ENCODE data around the gene TEX2.

Gene TEX2

GRCh38 chr17:64156670-64157069 lies 106.4 kb downstream of the TEX2 start:
- no peak overlapping the region for H3K4me3 Mint-ChIP-seq

GRCh38 chr17:64155751-64156544 lies 107.1 kb downstream of the TEX2 start:
- no peak overlapping the region for H3K27ac Mint-ChIP-seq
- DNase-seq (no peak), ATAC-seq (replicated peaks) (no peak)
- no peaks in the 10 kb centered on the region for H3K4me1 Mint-ChIP-seq (ENCODE audit: low read depth in 2 of 2)
- no peak overlapping the region for H3K4me3 Mint-ChIP-seq
- no peaks in the 10 kb centered on the region for H3K9me3 Mint-ChIP-seq
- peaks cover 4% of the 10 kb centered on the region for H3K36me3 Mint-ChIP-seq (ENCODE audit: insufficient read depth)
- no peaks in the 10 kb centered on the region for H3K27me3 Mint-ChIP-seq

More at GRCh38 chr17:64156670-64157069, 106.4 kb downstream of the TEX2 start:
- no peaks in the 10 kb centered on the region for H3K27me3 Mint-ChIP-seq
- ATAC-seq (replicated peaks), result no peak
- H3K27ac Mint-ChIP-seq, result no peak overlapping the region
- H3K36me3 Mint-ChIP-seq (ENCODE audit: insufficient read depth), result no peaks in the 10 kb centered on the region
- no peaks in the 10 kb centered on the region for H3K4me1 Mint-ChIP-seq (ENCODE audit: low read depth in 2 of 2)
- H3K9me3 Mint-ChIP-seq, result no peaks in the 10 kb centered on the region
- no peak for DNase-seq

- H3K27me3 Mint-ChIP-seq, result no peaks in the 10 kb centered on the region
- ATAC-seq (replicated peaks), result no peak
- H3K9me3 Mint-ChIP-seq, result no peaks in the 10 kb centered on the region
- no peak for DNase-seq
- H3K36me3 Mint-ChIP-seq (ENCODE audit: insufficient read depth), result peaks cover 4% of the 10 kb centered on the region
- no peak overlapping the region for H3K4me3 Mint-ChIP-seq
- H3K4me1 Mint-ChIP-seq (ENCODE audit: low read depth in 2 of 2), result no peaks in the 10 kb centered on the region
- no peak overlapping the region for H3K27ac Mint-ChIP-seq
Observed at GRCh38 chr17:64155129-64155528, 107.9 kb downstream of the TEX2 start.

GRCh38 chr17:64154717-64155116 lies 108.3 kb downstream of the TEX2 start:
- DNase-seq (no peak), ATAC-seq (replicated peaks) (no peak)
- Mint-ChIP-seq H3K4me3 (no peak overlapping the region), H3K27me3 (no peaks in the 10 kb centered on the region), H3K9me3 (no peaks in the 10 kb centered on the region), H3K4me1 (ENCODE audit: low read depth in 2 of 2) (no peaks in the 10 kb centered on the region), H3K36me3 (ENCODE audit: insufficient read depth) (peaks cover 5% of the 10 kb centered on the region), H3K27ac (no peak overlapping the region)

GRCh38 chr17:64154313-64154695 lies 108.8 kb downstream of the TEX2 start:
- H3K4me1 Mint-ChIP-seq (ENCODE audit: low read depth in 2 of 2), result no peaks in the 10 kb centered on the region
- H3K9me3 Mint-ChIP-seq, result no peaks in the 10 kb centered on the region
- no peak overlapping the region for H3K27ac Mint-ChIP-seq
- H3K4me3 Mint-ChIP-seq, result no peak overlapping the region
- H3K36me3 Mint-ChIP-seq (ENCODE audit: insufficient read depth), result peaks cover 9% of the 10 kb centered on the region
- no peaks in the 10 kb centered on the region for H3K27me3 Mint-ChIP-seq
- ATAC-seq (replicated peaks) (no peak), DNase-seq (no peak)

- Mint-ChIP-seq H3K27me3 (no peaks in the 10 kb centered on the region), H3K36me3 (ENCODE audit: insufficient read depth) (peaks cover 10% of the 10 kb centered on the region), H3K4me3 (no peak overlapping the region), H3K27ac (peak overlapping the region in 1 of 2 donors; percentile 22), H3K9me3 (no peaks in the 10 kb centered on the region), H3K4me1 (ENCODE audit: low read depth in 2 of 2) (no peaks in the 10 kb centered on the region)
- DNase-seq, result no peak
- no peak for ATAC-seq (replicated peaks)
Observed at GRCh38 chr17:64153565-64154312, 109.3 kb downstream of the TEX2 start.

- Mint-ChIP-seq H3K27ac (no peak overlapping the region), H3K36me3 (ENCODE audit: insufficient read depth) (peaks cover 15% of the 10 kb centered on the region), H3K27me3 (no peaks in the 10 kb centered on the region), H3K9me3 (no peaks in the 10 kb centered on the region), H3K4me3 (no peak overlapping the region), H3K4me1 (ENCODE audit: low read depth in 2 of 2) (peaks cover 4 to 7% of the 10 kb centered on the region in 2 donors)
- DNase-seq (no peak), ATAC-seq (replicated peaks) (no peak)
Observed at GRCh38 chr17:64152428-64153125, 110.5 kb downstream of the TEX2 start.

- Mint-ChIP-seq H3K27ac (no peak overlapping the region), H3K36me3 (ENCODE audit: insufficient read depth) (peaks cover 15% of the 10 kb centered on the region), H3K4me3 (no peak overlapping the region), H3K27me3 (no peaks in the 10 kb centered on the region), H3K9me3 (no peaks in the 10 kb centered on the region), H3K4me1 (ENCODE audit: low read depth in 2 of 2) (peaks cover 13 to 17% of the 10 kb centered on the region in 2 donors)
- no peak for DNase-seq
- ATAC-seq (replicated peaks), result no peak
Observed at GRCh38 chr17:64151016-64151368, 112.1 kb downstream of the TEX2 start.

GRCh38 chr17:64150237-64151015 lies 112.6 kb downstream of the TEX2 start:
- no peak for DNase-seq
- H3K4me1 Mint-ChIP-seq (ENCODE audit: low read depth in 2 of 2), result peaks cover 13 to 17% of the 10 kb centered on the region in 2 donors
- H3K9me3 Mint-ChIP-seq, result no peaks in the 10 kb centered on the region
- H3K4me3 Mint-ChIP-seq, result no peak overlapping the region
- no peak overlapping the region for H3K27ac Mint-ChIP-seq
- H3K27me3 Mint-ChIP-seq, result no peaks in the 10 kb centered on the region
- no peak for ATAC-seq (replicated peaks)
- peaks cover 15% of the 10 kb centered on the region for H3K36me3 Mint-ChIP-seq (ENCODE audit: insufficient read depth)

- Mint-ChIP-seq H3K27ac (no peak overlapping the region), H3K36me3 (ENCODE audit: insufficient read depth) (peaks cover 15% of the 10 kb centered on the region), H3K4me1 (ENCODE audit: low read depth in 2 of 2) (peaks cover 13 to 17% of the 10 kb centered on the region in 2 donors), H3K4me3 (no peak overlapping the region), H3K27me3 (no peaks in the 10 kb centered on the region), H3K9me3 (no peaks in the 10 kb centered on the region)
- ATAC-seq (replicated peaks) (no peak), DNase-seq (no peak)
Observed at GRCh38 chr17:64149196-64149595, 113.9 kb downstream of the TEX2 start.

GRCh38 chr17:64148699-64149098 lies 114.4 kb downstream of the TEX2 start:
- Mint-ChIP-seq H3K27ac (no peak overlapping the region), H3K4me1 (ENCODE audit: low read depth in 2 of 2) (peaks cover 13 to 17% of the 10 kb centered on the region in 2 donors), H3K27me3 (no peaks in the 10 kb centered on the region), H3K4me3 (no peak overlapping the region), H3K36me3 (ENCODE audit: insufficient read depth) (peaks cover 15% of the 10 kb centered on the region), H3K9me3 (no peaks in the 10 kb centered on the region)
- ATAC-seq (replicated peaks), result no peak
- DNase-seq, result no peak

- peaks cover 13 to 17% of the 10 kb centered on the region in 2 donors for H3K4me1 Mint-ChIP-seq (ENCODE audit: low read depth in 2 of 2)
- H3K27me3 Mint-ChIP-seq, result no peaks in the 10 kb centered on the region
- ATAC-seq (replicated peaks), result no peak
- H3K27ac Mint-ChIP-seq, result no peak overlapping the region
- no peaks in the 10 kb centered on the region for H3K9me3 Mint-ChIP-seq
- H3K4me3 Mint-ChIP-seq, result peak overlapping the region in 1 of 2 donors; percentile 43
- H3K36me3 Mint-ChIP-seq (ENCODE audit: insufficient read depth), result peaks cover 15% of the 10 kb centered on the region
- DNase-seq, result no peak
Observed at GRCh38 chr17:64148017-64148631, 114.9 kb downstream of the TEX2 start.

Measured in effector memory CD8-positive, alpha-beta T cell (primary cell).